Osteocyte (in vitro differentiated cells): ENCODE data around the gene ATXN1. TPM values are rescaled to one million over a fixed set of nuclear protein-coding genes. Genes with fewer than 3 reads are reported as not detected.

Experiments
- DNase-seq: peaks from one replicate; pipeline ENCODE4 v3.0.0; 2021; ENCODE audit warnings: mixed read lengths; ENCODE audit not compliant: unreplicated experiment; ENCODE audit errors: extremely low spot score
- H3K27ac Mint-ChIP-seq: one replicate; pipeline ENCODE4 v1.8.0; 2021; ENCODE audit warnings: mild to moderate bottlenecking, mixed read lengths; ENCODE audit not compliant: unreplicated experiment
- H3K27me3 Mint-ChIP-seq: one replicate; pipeline ENCODE4 v1.8.0; 2021; ENCODE audit warnings: mixed read lengths; ENCODE audit not compliant: unreplicated experiment
- H3K36me3 Mint-ChIP-seq: one replicate; pipeline ENCODE4 v1.8.0; 2021; ENCODE audit warnings: mixed read lengths; ENCODE audit not compliant: unreplicated experiment
- H3K4me1 Mint-ChIP-seq: one replicate; pipeline ENCODE4 v1.8.0; 2021; ENCODE audit warnings: mixed read lengths; ENCODE audit not compliant: unreplicated experiment
- H3K4me3 Mint-ChIP-seq: one replicate; pipeline ENCODE4 v1.8.0; 2021; ENCODE audit warnings: mild to moderate bottlenecking, moderate library complexity, mixed read lengths; ENCODE audit not compliant: unreplicated experiment
- H3K9me3 Mint-ChIP-seq: one replicate; pipeline ENCODE4 v1.8.0; 2021; ENCODE audit warnings: mixed read lengths; ENCODE audit not compliant: unreplicated experiment
- total RNA-seq: library from RNA; stranded (reverse); gene quantifications from 2 replicates; pipeline ENCODE4 v1.2.1, GENCODE V29; 2021
- TF ChIP-seq, protein P1 (sequence below): fragments of 200-600 bp; sonication (generic); IDR thresholded peaks from 2 replicates; pipeline ENCODE4 v1.5.0; 2021; ENCODE audit warnings: antibody characterized with exemption, mild to moderate bottlenecking, moderate library complexity

The ATXN1 gene
- total RNA-seq, 1 donor from 2014 or later, result 54.4 TPM

DNA sequence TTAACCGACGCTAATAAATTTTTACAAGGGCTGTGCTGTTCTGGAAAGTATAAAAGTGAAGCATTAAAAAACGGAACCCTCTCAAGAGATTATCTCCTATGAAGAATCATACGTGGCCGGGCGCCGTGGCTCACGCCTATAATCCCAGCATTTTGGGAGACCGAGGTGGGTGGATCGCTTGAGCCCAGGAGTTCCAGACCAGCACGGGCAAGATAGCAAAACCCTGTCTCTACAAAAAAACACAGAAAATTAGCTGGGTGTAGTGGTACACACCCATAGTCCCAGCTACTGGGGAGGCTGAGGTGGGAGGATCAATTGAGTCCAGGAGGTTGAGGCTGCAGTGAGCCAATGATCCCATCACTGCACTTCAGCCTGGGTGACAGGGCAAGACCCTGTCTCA is 439.4 kb downstream of the ATXN1 start:
- Mint-ChIP-seq H3K27ac (no peak overlapping the region), H3K27me3 (no peaks in the 10 kb centered on the region), H3K4me1 (peaks cover 51% of the 10 kb centered on the region), H3K4me3 (no peak overlapping the region), H3K9me3 (no peaks in the 10 kb centered on the region), H3K36me3 (peaks cover 21% of the 10 kb centered on the region)
- TF ChIP-seq, protein P1, sequence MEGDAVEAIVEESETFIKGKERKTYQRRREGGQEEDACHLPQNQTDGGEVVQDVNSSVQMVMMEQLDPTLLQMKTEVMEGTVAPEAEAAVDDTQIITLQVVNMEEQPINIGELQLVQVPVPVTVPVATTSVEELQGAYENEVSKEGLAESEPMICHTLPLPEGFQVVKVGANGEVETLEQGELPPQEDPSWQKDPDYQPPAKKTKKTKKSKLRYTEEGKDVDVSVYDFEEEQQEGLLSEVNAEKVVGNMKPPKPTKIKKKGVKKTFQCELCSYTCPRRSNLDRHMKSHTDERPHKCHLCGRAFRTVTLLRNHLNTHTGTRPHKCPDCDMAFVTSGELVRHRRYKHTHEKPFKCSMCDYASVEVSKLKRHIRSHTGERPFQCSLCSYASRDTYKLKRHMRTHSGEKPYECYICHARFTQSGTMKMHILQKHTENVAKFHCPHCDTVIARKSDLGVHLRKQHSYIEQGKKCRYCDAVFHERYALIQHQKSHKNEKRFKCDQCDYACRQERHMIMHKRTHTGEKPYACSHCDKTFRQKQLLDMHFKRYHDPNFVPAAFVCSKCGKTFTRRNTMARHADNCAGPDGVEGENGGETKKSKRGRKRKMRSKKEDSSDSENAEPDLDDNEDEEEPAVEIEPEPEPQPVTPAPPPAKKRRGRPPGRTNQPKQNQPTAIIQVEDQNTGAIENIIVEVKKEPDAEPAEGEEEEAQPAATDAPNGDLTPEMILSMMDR, result no peak
- DNase-seq, result no peak

DNA sequence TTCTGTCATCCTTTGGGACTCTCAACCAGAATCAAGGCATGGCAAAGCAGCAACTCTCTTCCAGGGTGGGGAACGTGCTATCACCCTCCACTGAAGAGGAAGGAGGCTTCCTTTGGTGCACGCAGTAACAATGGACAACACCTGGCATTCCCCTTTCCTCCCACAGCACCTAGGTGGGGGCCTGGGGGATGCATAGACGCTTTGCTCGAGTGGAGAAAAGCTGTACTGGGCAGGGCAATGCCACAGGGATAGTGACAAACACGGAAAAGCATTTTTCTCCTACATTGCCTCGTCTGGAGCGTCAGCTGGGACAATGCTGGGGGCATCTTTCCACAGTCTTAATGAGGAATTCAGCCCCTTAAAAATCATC is 439.9 kb downstream of the ATXN1 start:
- no peak for DNase-seq
- H3K27ac Mint-ChIP-seq, result no peak overlapping the region
- no peak overlapping the region for H3K4me3 Mint-ChIP-seq
- peaks cover 16% of the 10 kb centered on the region for H3K36me3 Mint-ChIP-seq
- no peaks in the 10 kb centered on the region for H3K27me3 Mint-ChIP-seq
- no peaks in the 10 kb centered on the region for H3K9me3 Mint-ChIP-seq
- TF ChIP-seq, protein P1, result no peak
- peaks cover 54% of the 10 kb centered on the region for H3K4me1 Mint-ChIP-seq

DNA sequence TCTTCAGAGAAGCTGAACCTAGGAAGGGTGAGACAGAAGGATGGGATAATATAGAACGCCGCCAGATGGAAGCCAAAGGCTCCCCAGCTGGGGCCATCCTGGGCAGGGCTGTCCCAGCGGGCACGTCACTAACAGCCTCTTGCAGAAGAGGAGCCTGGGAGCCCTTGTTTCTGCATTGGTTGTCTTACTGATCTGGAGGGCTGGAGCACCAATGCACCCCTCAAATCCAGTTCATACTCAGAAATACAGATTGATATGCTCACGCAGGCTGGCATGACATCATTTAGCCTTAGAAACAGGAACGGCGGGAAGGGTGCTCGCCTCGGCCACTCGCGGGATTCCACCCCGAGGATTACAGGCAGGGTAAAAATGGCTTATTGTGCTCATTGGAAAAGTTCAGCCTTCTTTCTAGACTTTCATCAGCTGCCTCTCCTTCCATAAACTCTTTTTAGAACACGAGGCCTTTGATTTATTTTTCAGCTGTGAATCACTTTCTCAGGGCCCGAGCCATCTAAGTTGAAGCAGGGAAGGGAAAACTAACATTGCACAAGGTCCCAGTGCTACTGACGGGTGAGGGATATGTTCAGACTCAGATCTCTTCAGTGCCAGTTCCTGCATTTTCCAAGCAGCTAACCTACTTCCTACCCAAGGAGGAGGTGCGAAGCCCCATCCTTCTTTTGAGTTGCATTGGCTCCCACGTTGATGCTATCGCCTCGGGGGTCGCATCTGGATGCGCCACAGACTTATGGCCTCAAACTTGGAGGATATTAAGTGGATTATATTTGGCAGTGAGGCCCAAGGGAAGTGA is 440.5 kb downstream of the ATXN1 start:
- Mint-ChIP-seq H3K27me3 (no peaks in the 10 kb centered on the region), H3K36me3 (peaks cover 11% of the 10 kb centered on the region), H3K4me3 (peak overlapping the region; percentile 57), H3K27ac (peak overlapping the region; percentile 94), H3K9me3 (no peaks in the 10 kb centered on the region), H3K4me1 (peaks cover 54% of the 10 kb centered on the region)
- no peak for DNase-seq
- TF ChIP-seq, protein P1, result no peak

DNA sequence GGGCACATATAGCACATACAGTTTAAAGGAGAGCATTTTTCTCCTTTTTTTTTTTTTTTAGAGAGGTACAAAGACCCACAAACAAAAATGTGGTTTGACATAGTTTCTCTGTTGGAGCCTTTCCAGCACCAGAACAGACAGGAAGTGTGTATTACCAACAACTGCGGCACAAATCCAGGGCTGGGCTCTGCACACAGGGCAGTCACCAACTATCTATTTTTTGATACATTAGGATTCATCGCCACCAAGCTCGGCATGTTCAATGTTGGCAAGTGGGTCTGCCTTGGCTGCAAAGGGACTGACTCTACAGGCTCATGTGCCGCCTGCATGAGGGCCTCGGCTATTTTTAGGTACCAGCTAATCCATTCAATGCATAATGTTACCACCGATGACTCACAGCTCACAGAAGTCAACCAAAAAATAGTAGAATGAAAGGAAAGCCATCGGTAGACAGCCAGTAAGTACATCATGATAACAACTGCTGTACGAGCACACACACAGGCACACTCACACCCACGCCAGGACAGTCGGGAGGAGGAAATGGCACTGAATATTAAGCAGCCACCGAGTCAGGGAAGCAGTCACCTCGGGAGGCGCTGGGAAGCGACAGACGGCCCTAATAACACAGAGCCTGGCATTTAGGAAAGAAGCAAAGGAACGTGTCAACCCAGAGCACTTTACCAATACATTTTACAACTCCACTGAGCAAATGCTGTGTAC is 441.3 kb downstream of the ATXN1 start:
- Mint-ChIP-seq H3K27me3 (no peaks in the 10 kb centered on the region), H3K27ac (peak overlapping the region; percentile 94), H3K4me1 (peaks cover 50% of the 10 kb centered on the region), H3K4me3 (peak overlapping the region; percentile 57), H3K36me3 (peaks cover 7% of the 10 kb centered on the region), H3K9me3 (no peaks in the 10 kb centered on the region)
- no peak for DNase-seq
- TF ChIP-seq, protein P1, result no peak
